ENCODE measurements around the gene TUBGCP2.

Gene TUBGCP2

GRCh38 chr10:133231946-133232574 lies 76.6 kb downstream of the TUBGCP2 start:
- no peak for DNase-seq (ENCODE audit: low read depth in 2 of 3, low spot score in 2 of 3)

DNA sequence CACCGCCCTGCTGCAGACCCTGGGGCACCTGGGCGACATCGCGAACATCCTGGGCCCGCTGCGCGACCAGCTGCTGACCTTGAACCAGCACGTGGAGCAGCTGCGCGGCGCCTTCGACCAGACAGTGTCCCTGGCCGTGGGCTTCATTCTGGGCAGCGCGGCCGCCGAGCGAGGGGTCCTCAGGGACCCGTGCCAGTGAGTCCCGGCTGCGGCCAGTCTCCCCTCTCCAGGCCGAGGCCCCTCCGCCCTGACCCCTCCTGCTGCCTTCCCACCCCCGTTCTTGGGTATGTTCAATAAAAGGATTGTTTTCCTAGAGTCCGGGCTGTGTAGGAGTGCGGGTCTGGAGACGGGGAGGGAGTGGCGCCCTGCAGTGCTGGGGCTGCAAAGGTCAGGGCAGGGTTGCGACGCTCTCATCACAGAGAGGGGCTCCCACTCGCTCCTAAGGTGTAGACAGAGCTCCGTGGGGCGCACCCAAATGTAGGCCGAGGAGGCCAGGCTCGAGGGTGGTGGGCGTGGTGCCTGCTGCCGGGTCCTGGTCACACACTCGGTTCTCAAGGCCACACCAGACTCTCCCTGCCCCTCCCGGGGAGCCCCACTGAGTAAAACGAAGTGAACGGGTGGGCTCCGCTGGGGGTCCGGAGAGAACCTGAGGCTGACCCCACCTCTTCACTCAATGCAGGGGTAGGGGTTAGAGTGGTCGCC lies 77.3 kb downstream of the TUBGCP2 start:
- no peak for DNase-seq (ENCODE audit: low read depth in 2 of 3, low spot score in 2 of 3)

DNA sequence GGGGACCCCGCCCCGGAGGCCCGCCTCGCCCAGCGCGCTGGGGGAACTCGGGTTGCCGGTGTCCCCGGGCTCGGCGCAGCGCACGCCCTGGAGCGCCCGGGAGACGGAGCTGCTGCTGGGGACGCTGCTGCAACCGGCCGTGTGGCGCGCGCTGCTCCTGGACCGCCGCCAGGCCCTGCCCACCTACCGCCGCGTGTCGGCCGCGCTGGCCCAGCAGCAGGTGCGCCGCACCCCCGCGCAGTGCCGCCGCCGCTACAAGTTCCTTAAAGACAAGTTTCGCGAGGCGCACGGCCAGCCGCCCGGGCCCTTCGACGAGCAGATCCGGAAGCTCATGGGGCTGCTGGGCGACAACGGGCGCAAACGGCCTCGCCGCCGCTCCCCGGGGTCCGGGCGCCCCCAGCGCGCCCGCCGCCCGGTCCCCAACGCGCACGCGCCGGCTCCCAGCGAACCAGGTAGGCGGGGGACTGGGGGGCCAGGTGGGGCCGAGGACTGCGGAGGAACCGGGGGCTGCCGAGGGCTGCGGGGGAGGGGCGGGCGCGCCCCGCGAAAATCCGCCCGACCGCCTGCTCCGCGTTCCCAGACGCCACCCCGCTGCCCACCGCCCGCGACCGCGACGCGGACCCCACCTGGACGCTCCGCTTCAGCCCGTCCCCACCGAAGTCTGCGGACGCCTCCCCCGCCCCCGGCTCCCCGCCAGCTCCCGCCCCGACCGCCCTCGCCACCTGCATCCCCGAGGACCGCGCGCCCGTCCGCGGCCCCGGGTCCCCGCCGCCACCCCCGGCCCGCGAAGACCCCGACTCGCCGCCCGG lies 78.1 kb downstream of the TUBGCP2 start:
- no peak for DNase-seq (ENCODE audit: low read depth in 2 of 3, low spot score in 2 of 3)

GRCh38 chr10:133230044-133230361 lies 78.7 kb downstream of the TUBGCP2 start, which contains the start of gene UTF1:
TSS of gene UTF1 (plus strand) at chr10:133230217. CDS start at chr10:133230289, 72 bp downstream.
- DNase-seq (ENCODE audit: low read depth in 2 of 3, low spot score in 2 of 3): no peak

DNA sequence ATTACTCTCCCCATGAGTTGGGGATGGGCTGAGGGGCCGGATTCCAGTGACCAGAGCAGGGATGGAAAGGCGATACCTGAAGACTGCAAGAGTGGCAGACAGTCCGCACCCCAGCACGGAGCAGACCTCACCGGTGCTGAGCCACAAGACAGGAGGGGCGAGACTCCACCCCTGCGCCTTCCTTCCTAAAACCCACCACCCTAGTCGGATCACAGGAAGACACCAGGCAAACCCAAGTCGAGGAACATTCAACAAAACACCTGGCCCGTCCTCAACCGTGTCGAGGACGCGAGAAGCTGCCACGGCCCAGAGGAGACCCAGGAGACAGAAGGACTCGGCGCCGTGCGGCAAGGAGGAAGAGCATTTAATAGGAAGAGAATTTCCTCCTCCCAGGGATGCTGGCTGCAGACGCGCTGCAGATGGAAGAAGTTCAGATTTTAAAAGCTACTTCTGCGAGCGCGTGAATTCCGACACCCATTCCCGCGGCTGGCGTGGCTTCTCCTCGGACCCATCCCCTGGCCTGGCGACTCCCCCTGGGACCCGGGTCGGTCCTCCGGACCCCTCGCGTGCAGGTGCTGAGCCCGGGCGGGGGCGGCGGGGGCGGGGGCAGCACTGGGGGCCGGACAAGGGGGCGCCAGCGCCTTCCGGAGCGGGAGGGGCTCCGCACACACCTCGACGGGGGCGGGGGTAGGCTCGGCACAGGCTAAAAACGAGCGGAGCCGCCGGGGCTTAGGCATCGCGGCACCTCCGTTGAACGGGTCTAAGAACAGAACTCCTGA lies 79.2 kb downstream of the TUBGCP2 start:
- DNase-seq (ENCODE audit: low read depth in 2 of 3, low spot score in 2 of 3): no peak

All from activated CD8-positive, alpha-beta memory T cell treated with anti-CD3 and anti-CD28 coated beads for 48 hours (primary cell).